Neural progenitor cell (in vitro differentiated cells): ENCODE results near the gene TACR1. TPM values are rescaled to one million over a fixed set of nuclear protein-coding genes. Genes with fewer than 3 reads are reported as not detected.
"Not testable (repeated sequence)": the region's sequence is repeated elsewhere in the genome, so short reads cannot be mapped to it uniquely, and the experiment has no call there.

Experiments used
- DNase-seq: peaks from one replicate; pipeline ENCODE4 v3.0.0-alpha.2; 2016; ENCODE audit warnings: low spot score
- H2AFZ ChIP-seq: fragments of 200-600 bp; sonication (generic); replicated peaks from 2 replicates; pipeline ENCODE4 v1.6.1; 2016; ENCODE audit warnings: antibody characterized with exemption
- H3F3A ChIP-seq: fragments of 200-600 bp; sonication (generic); 2 replicates; pipeline ENCODE4 v1.6.1; 2016; ENCODE audit warnings: antibody characterized with exemption, low read depth
- H3K27ac ChIP-seq: fragments of 200-600 bp; sonication (generic); 2 replicates; pipeline ENCODE4 v1.5.1; 2016; ENCODE audit warnings: mild to moderate bottlenecking
- H3K27me3 ChIP-seq: fragments of 200-600 bp; sonication (generic); 2 replicates; pipeline ENCODE4 v1.6.1; 2016; ENCODE audit warnings: mild to moderate bottlenecking, moderate library complexity
- H3K36me3 ChIP-seq: fragments of 200-600 bp; sonication (generic); 2 replicates; pipeline ENCODE4 v1.5.1; 2016
- H3K4me1 ChIP-seq: fragments of 200-600 bp; sonication (generic); 2 replicates; pipeline ENCODE4 v1.6.1; 2016; ENCODE audit warnings: mixed run types
- H3K4me2 ChIP-seq: fragments of 200-600 bp; sonication (generic); 2 replicates; pipeline ENCODE4 v1.6.1; 2016
- H3K4me3 ChIP-seq: fragments of 200-600 bp; sonication (generic); 2 replicates; pipeline ENCODE4 v1.5.1; 2016
- H3K79me2 ChIP-seq: fragments of 200-600 bp; sonication (generic); 2 replicates; pipeline ENCODE4 v1.6.1; 2016; ENCODE audit warnings: low read depth
- H3K9ac ChIP-seq: fragments of 200-600 bp; sonication (generic); 2 replicates; pipeline ENCODE4 v1.6.1; 2016
- H3K9me3 ChIP-seq: fragments of 200-600 bp; sonication (generic); 2 replicates; pipeline ENCODE4 v1.5.1; 2016; ENCODE audit warnings: low read depth
- H4K20me1 ChIP-seq: fragments of 200-600 bp; sonication (generic); 2 replicates; pipeline ENCODE4 v1.6.1; 2016; ENCODE audit warnings: low read depth
- H3K27ac Mint-ChIP-seq: 3 replicates; pipeline ENCODE4 v1.8.0; 2021; ENCODE audit warnings: mixed read lengths
- H3K27me3 Mint-ChIP-seq: 2 replicates; pipeline ENCODE4 v1.8.0; 2022; ENCODE audit warnings: low read depth, mild to moderate bottlenecking, inconsistent platforms, moderate library complexity, mixed read lengths; ENCODE audit not compliant: insufficient read depth
- H3K36me3 Mint-ChIP-seq: 3 replicates; pipeline ENCODE4 v1.8.0; 2021; ENCODE audit warnings: mixed read lengths
- H3K4me1 Mint-ChIP-seq: 3 replicates; pipeline ENCODE4 v1.8.0; 2021; ENCODE audit warnings: mixed read lengths
- H3K4me3 Mint-ChIP-seq: 3 replicates; pipeline ENCODE4 v1.8.0; 2021; ENCODE audit warnings: mild to moderate bottlenecking, moderate library complexity, mixed read lengths
- H3K9me3 Mint-ChIP-seq: 3 replicates; pipeline ENCODE4 v1.8.0; 2020; ENCODE audit warnings: mixed read lengths
- EZH2 ChIP-seq: fragments of 200-600 bp; sonication (generic); IDR thresholded peaks from 2 replicates; pipeline ENCODE4 v1.6.1; 2017; ENCODE audit warnings: antibody characterized with exemption, mild to moderate bottlenecking, moderate library complexity
- EZH2phosphoT487 ChIP-seq: fragments of 200-600 bp; sonication (generic); IDR thresholded peaks from 2 replicates; pipeline ENCODE4 v1.6.1; 2017; ENCODE audit warnings: antibody characterized with exemption
- total RNA-seq: library from RNA; depleted of rRNA; stranded (reverse); fragments of >200 nt; gene quantifications from 2 replicates; pipeline ENCODE4 v1.2.3, GENCODE V29; 2015; ENCODE audit warnings: low replicate concordance
- TF ChIP-seq, protein P1 (sequence below): fragments of 200-600 bp; sonication (generic); IDR thresholded peaks from 2 replicates; pipeline ENCODE4 v1.5.1; 2017; ENCODE audit warnings: antibody characterized with exemption, mild to moderate bottlenecking

The TACR1 gene
- total RNA-seq, 1 donor from 2014 or later = not detected

DNA sequence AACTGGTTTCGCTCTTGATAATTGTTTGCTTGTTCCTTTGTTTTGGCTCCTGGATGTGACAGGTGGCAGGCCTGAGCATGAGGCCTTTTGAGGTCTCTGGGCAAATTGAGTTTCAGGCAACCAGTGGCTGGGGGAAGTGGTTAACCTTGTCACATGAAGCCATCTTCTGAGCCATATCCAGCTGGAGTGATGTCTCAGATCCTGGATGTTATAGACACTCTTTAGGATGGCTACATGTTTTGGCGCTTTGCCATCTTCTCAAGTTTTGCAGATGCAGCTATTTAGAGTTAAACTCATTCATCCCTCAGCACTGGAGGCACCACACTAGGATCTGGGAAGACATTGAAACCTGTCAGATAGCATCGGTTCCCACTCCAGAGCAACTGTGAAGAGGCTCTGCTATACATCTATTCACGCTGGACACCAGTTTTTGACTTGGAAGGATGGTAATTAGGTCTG lies 25.3 kb upstream of the TACR1 start:
- no peaks in the 10 kb centered on the region for H3K79me2 ChIP-seq
- H2AFZ ChIP-seq = peak overlapping the region; percentile 36
- no peaks in the 10 kb centered on the region for H3K4me1 Mint-ChIP-seq
- H3K4me1 ChIP-seq = peaks cover 10% of the 10 kb centered on the region
- H3K27ac ChIP-seq = no peak overlapping the region
- H4K20me1 ChIP-seq = no peaks in the 10 kb centered on the region
- H3K27me3 Mint-ChIP-seq = no peaks in the 10 kb centered on the region
- H3K4me2 ChIP-seq = no peak overlapping the region
- no peaks in the 10 kb centered on the region for H3K36me3 ChIP-seq
- H3K36me3 Mint-ChIP-seq = no peaks in the 10 kb centered on the region
- no peak overlapping the region for H3K4me3 Mint-ChIP-seq
- no peaks in the 10 kb centered on the region for H3F3A ChIP-seq
- H3K9ac ChIP-seq = no peak overlapping the region
- H3K9me3 ChIP-seq = no peaks in the 10 kb centered on the region
- H3K27me3 ChIP-seq = no peaks in the 10 kb centered on the region
- no peak overlapping the region for H3K27ac Mint-ChIP-seq
- DNase-seq = no peak
- TF ChIP-seq EZH2 (no peak), EZH2phosphoT487 (no peak)
- TF ChIP-seq, protein P1, sequence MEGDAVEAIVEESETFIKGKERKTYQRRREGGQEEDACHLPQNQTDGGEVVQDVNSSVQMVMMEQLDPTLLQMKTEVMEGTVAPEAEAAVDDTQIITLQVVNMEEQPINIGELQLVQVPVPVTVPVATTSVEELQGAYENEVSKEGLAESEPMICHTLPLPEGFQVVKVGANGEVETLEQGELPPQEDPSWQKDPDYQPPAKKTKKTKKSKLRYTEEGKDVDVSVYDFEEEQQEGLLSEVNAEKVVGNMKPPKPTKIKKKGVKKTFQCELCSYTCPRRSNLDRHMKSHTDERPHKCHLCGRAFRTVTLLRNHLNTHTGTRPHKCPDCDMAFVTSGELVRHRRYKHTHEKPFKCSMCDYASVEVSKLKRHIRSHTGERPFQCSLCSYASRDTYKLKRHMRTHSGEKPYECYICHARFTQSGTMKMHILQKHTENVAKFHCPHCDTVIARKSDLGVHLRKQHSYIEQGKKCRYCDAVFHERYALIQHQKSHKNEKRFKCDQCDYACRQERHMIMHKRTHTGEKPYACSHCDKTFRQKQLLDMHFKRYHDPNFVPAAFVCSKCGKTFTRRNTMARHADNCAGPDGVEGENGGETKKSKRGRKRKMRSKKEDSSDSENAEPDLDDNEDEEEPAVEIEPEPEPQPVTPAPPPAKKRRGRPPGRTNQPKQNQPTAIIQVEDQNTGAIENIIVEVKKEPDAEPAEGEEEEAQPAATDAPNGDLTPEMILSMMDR = no peak
- H3K4me3 ChIP-seq = no peak overlapping the region
- H3K9me3 Mint-ChIP-seq = peaks cover 3% of the 10 kb centered on the region

DNA sequence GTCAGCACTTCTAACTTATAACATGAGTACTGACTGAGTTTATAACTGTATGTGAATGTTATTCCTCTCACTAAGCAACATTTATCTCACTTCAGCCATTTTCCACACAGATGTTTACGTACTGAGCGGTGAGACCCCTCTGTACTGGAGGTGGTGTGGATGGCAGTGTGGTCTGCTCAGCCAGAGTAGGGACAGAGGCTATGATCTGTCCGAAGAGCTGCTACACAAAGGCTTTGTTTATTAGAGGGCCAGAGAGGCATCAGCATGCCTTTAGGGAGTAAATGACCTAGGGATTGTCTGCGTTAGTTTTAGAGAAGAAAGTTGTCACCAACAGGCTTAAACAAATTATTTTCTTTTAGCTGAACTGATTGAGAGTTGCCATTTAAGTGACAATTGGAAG lies 23.2 kb upstream of the TACR1 start:
- H3K79me2 ChIP-seq = no peaks in the 10 kb centered on the region
- no peaks in the 10 kb centered on the region for H3F3A ChIP-seq
- Mint-ChIP-seq H3K36me3 (no peaks in the 10 kb centered on the region), H3K27ac (no peak overlapping the region), H3K9me3 (peaks cover 3% of the 10 kb centered on the region), H3K4me1 (no peaks in the 10 kb centered on the region), H3K4me3 (no peak overlapping the region), H3K27me3 (peaks cover 2% of the 10 kb centered on the region)
- H3K36me3 ChIP-seq = no peaks in the 10 kb centered on the region
- TF ChIP-seq EZH2phosphoT487 = no peak
- TF ChIP-seq, protein P1 = no peak
- no peak for TF ChIP-seq EZH2
- H4K20me1 ChIP-seq = no peaks in the 10 kb centered on the region
- H3K4me2 ChIP-seq = peak overlapping the region; percentile 14
- no peak overlapping the region for H3K27ac ChIP-seq
- H3K27me3 ChIP-seq = no peaks in the 10 kb centered on the region
- H3K9ac ChIP-seq = no peak overlapping the region
- H3K9me3 ChIP-seq = no peaks in the 10 kb centered on the region
- peaks cover 10% of the 10 kb centered on the region for H3K4me1 ChIP-seq
- no peak for DNase-seq
- H3K4me3 ChIP-seq = no peak overlapping the region
- H2AFZ ChIP-seq = peak overlapping the region; percentile 83

DNA sequence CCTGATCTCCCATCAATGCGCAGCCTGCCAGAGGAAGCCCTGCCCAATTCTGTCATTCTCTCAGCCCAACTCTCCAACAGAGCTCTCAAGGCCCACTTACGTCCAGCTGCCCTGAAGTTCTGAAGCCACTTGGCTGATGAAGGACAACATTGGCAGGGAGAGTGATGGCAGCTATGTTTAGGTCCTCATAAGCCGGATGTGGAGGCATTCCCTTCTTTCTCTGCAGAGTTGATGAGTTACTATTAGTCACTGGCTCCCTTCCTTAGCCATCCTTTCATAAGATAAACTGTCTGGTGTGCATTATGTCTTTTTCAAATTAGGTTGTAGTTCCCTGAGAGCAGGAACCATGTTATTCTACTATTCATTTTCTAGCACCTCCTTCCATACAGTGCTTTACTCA lies 22.5 kb upstream of the TACR1 start:
- no peak for DNase-seq
- no peak overlapping the region for H3K4me3 ChIP-seq
- Mint-ChIP-seq H3K36me3 (no peaks in the 10 kb centered on the region), H3K27me3 (peaks cover 4% of the 10 kb centered on the region), H3K27ac (no peak overlapping the region), H3K4me1 (no peaks in the 10 kb centered on the region), H3K4me3 (no peak overlapping the region), H3K9me3 (peaks cover 3% of the 10 kb centered on the region)
- H3K27me3 ChIP-seq = no peaks in the 10 kb centered on the region
- no peaks in the 10 kb centered on the region for H4K20me1 ChIP-seq
- no peaks in the 10 kb centered on the region for H3F3A ChIP-seq
- no peaks in the 10 kb centered on the region for H3K9me3 ChIP-seq
- peaks cover 10% of the 10 kb centered on the region for H3K4me1 ChIP-seq
- no peak overlapping the region for H3K9ac ChIP-seq
- no peak overlapping the region for H3K27ac ChIP-seq
- TF ChIP-seq EZH2phosphoT487 (no peak), EZH2 (no peak)
- TF ChIP-seq, protein P1 = no peak
- H2AFZ ChIP-seq = no peak overlapping the region
- H3K79me2 ChIP-seq = no peaks in the 10 kb centered on the region
- no peak overlapping the region for H3K4me2 ChIP-seq
- H3K36me3 ChIP-seq = no peaks in the 10 kb centered on the region

DNA sequence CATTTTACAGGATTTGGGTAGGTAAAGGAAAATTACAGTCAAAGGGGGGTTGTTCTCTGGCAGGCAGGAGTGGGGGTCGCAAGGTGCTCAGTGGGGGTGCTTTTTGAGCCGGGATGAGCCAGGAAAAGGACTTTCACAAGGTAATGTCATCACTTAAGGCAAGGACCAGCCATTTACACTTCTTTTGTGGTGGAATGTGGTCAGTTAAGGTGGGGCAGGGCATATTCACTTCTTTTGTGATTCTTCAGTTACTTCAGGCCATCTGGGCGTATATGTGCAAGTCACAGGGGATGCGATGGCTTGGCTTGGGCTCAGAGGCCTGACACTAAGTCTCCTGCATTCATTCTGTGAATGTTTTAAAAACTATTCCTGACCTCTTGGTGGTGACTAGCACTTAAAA lies 19.9 kb upstream of the TACR1 start:
- H2AFZ ChIP-seq, H3K27ac Mint-ChIP-seq, H3F3A ChIP-seq, DNase-seq, H3K27ac ChIP-seq, H3K4me3 ChIP-seq, H3K27me3 Mint-ChIP-seq, H3K27me3 ChIP-seq, H3K9ac ChIP-seq, H4K20me1 ChIP-seq, H3K4me3 Mint-ChIP-seq, H3K4me1 Mint-ChIP-seq, H3K36me3 Mint-ChIP-seq, H3K9me3 Mint-ChIP-seq, H3K36me3 ChIP-seq, H3K4me2 ChIP-seq, H3K4me1 ChIP-seq, H3K9me3 ChIP-seq, H3K79me2 ChIP-seq: not testable (repeated sequence)
